GM21576 (cell line): Measurements from ENCODE around the gene IGSF5.
"Not testable (repeated sequence)": the region's sequence is repeated elsewhere in the genome, so short reads cannot be mapped to it uniquely, and the experiment has no call there.

Source experiments
- ATAC-seq: cut with Tn5 transposase; IDR thresholded peaks from one replicate; pipeline ENCODE4 v1.9.1; 2021; ENCODE audit warnings: mild to moderate bottlenecking, moderate library complexity; ENCODE audit not compliant: unreplicated experiment

The IGSF5 gene

GRCh38 chr21:39737376-39738000 lies 7.5 kb upstream of the IGSF5 start:
- no peak for ATAC-seq

GRCh38 chr21:39738566-39738965 lies 6.4 kb upstream of the IGSF5 start:
- no peak for ATAC-seq

- not testable (repeated sequence) for ATAC-seq
Measured at GRCh38 chr21:39739531-39739930, 5.5 kb upstream of the IGSF5 start.

GRCh38 chr21:39742561-39742960 lies 2.4 kb upstream of the IGSF5 start:
- not testable (repeated sequence) for ATAC-seq

- ATAC-seq: not testable (repeated sequence)
Measured at GRCh38 chr21:39745332-39745731, 349 bp downstream of the IGSF5 start.

GRCh38 chr21:39750670-39751069 lies 5.7 kb downstream of the IGSF5 start:
- ATAC-seq: no peak

GRCh38 chr21:39754811-39755210 lies 9.8 kb downstream of the IGSF5 start:
- ATAC-seq: no peak

GRCh38 chr21:39756285-39756684 lies 11.3 kb downstream of the IGSF5 start:
- no peak for ATAC-seq

GRCh38 chr21:39763272-39763970 lies 18.4 kb downstream of the IGSF5 start:
- ATAC-seq: no peak

- no peak for ATAC-seq
Measured at GRCh38 chr21:39774227-39774626, 29.2 kb downstream of the IGSF5 start.

- no peak for ATAC-seq
Measured at GRCh38 chr21:39775816-39776215, 30.8 kb downstream of the IGSF5 start.

GRCh38 chr21:39776589-39776988 lies 31.6 kb downstream of the IGSF5 start:
- no peak for ATAC-seq

- no peak for ATAC-seq
Measured at GRCh38 chr21:39781331-39781730, 36.3 kb downstream of the IGSF5 start.

GRCh38 chr21:39788383-39788782 lies 43.4 kb downstream of the IGSF5 start:
- no peak for ATAC-seq

- no peak for ATAC-seq
Measured at GRCh38 chr21:39796466-39796865, 51.5 kb downstream of the IGSF5 start.

GRCh38 chr21:39799178-39799577 lies 54.2 kb downstream of the IGSF5 start:
- no peak for ATAC-seq

- ATAC-seq: no peak
Measured at GRCh38 chr21:39800311-39800710, 55.3 kb downstream of the IGSF5 start.

- ATAC-seq: no peak
Measured at GRCh38 chr21:39802217-39802616, 57.2 kb downstream of the IGSF5 start.

- no peak for ATAC-seq
Measured at GRCh38 chr21:39803393-39803792, 58.4 kb downstream of the IGSF5 start.

- ATAC-seq: no peak
Measured at GRCh38 chr21:39804240-39804639, 59.3 kb downstream of the IGSF5 start.

- ATAC-seq: no peak
Measured at GRCh38 chr21:39805983-39806382, 61.0 kb downstream of the IGSF5 start.

GRCh38 chr21:39807738-39808137 lies 62.8 kb downstream of the IGSF5 start:
- ATAC-seq: no peak

GRCh38 chr21:39809936-39810335 lies 65.0 kb downstream of the IGSF5 start:
- ATAC-seq: no peak
